Measurements from ENCODE around the gene ZNF853. TPM values are rescaled to one million over a fixed set of nuclear protein-coding genes. Genes with fewer than 3 reads are reported as not detected.

Gene ZNF853
- polyA plus RNA-seq, 1 experiment: 2.0 TPM

DNA sequence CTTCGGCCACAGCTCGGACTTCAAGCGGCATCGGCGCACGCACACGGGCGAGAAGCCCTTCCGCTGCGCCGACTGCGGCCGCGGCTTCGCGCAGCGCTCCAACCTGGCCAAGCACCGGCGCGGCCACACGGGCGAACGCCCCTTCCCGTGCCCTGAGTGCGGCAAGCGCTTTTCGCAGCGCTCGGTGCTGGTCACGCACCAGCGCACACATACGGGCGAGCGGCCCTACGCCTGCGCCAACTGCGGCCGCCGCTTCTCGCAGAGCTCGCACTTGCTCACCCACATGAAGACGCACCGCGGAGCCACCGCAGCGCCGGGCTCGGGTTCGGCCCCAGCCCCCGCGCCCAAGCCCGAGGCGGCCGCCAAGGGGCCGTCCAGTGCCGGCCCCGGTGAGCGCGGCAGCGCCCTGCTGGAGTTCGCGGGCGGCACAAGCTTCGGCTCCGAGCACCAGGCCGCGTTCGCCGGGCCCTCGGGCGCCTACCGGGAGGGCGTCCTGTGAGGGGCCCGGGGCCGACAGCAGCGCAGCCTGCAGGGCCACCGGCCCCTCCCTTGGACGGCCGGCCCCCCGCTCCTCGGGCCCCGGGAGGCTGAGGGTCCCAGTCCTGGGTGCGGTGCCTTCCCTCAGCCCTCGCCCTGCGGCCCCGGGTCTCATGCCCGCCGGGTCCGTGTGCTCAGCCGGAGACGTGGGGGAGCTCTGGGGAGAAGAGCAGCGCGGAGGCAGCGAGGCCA, 38.9 kb downstream of the ZNF853 start:
- peaks cover 22% of the 10 kb centered on the region for H3K36me3 ChIP-seq (ENCODE audit: control insufficient read depth, insufficient read depth, low read length)
- DNase-seq (ENCODE audit: low read depth): no peak
- TF ChIP-seq, protein P1, sequence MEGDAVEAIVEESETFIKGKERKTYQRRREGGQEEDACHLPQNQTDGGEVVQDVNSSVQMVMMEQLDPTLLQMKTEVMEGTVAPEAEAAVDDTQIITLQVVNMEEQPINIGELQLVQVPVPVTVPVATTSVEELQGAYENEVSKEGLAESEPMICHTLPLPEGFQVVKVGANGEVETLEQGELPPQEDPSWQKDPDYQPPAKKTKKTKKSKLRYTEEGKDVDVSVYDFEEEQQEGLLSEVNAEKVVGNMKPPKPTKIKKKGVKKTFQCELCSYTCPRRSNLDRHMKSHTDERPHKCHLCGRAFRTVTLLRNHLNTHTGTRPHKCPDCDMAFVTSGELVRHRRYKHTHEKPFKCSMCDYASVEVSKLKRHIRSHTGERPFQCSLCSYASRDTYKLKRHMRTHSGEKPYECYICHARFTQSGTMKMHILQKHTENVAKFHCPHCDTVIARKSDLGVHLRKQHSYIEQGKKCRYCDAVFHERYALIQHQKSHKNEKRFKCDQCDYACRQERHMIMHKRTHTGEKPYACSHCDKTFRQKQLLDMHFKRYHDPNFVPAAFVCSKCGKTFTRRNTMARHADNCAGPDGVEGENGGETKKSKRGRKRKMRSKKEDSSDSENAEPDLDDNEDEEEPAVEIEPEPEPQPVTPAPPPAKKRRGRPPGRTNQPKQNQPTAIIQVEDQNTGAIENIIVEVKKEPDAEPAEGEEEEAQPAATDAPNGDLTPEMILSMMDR (IDR thresholded peaks at IDR 0.05; ENCODE audit: insufficient read depth, low read depth, low read length): no peak
- H3K27me3 ChIP-seq (ENCODE audit: control insufficient read depth, insufficient read depth, low read length): no peaks in the 10 kb centered on the region
- CTCF ChIA-PET: no interaction called here
- POLR2A ChIA-PET: no interaction called here
- no peak overlapping the region for H3K4me3 ChIP-seq (ENCODE audit: low read depth, low read length)

DNA sequence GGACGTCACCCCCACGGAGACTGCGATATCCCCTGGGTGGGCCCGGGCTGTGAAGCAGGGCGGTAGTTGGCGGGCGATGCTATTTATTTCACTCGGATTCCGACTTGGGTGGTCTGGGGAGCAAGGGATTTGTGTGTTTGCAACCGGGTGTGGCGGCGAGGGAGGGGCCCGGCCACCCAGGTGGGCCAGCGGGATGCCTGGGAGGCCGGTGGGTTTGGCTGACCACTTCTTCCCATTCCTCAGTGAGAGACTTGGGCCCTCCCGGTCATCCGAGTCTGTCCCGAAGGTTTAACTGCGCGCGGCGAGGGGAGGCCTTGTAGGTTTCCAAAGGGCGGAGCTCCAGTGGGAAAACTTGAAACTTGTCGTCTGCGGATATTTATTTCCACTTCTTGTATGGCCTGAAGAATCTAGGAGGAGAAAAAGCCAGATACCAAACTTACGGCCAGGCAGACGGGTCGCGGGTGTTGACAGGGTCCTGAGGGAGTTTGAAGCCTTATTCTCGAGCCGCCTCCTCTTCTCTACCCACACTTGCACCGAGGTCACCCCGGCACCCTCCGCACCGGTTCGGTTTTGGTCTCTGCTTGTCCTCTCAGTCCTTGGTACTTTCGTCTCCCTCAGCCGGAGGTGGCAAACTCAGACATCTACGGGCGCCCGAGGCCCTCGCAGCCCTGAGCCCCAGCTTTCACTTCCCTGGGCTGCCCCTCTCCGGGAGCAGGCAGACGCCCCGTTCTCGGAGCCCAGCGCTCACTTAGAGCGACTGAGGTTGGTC, 39.6 kb downstream of the ZNF853 start:
- H3K36me3 ChIP-seq (ENCODE audit: control insufficient read depth, insufficient read depth, low read length): peaks cover 22% of the 10 kb centered on the region
- TF ChIP-seq, protein P1 (IDR thresholded peaks at IDR 0.05; ENCODE audit: insufficient read depth, low read depth, low read length): no peak
- CTCF ChIA-PET: no interaction called here
- no peaks in the 10 kb centered on the region for H3K27me3 ChIP-seq (ENCODE audit: control insufficient read depth, insufficient read depth, low read length)
- POLR2A ChIA-PET: no interaction called here
- H3K4me3 ChIP-seq (ENCODE audit: low read depth, low read length): no peak overlapping the region
- no peak for DNase-seq (ENCODE audit: low read depth)

DNA sequence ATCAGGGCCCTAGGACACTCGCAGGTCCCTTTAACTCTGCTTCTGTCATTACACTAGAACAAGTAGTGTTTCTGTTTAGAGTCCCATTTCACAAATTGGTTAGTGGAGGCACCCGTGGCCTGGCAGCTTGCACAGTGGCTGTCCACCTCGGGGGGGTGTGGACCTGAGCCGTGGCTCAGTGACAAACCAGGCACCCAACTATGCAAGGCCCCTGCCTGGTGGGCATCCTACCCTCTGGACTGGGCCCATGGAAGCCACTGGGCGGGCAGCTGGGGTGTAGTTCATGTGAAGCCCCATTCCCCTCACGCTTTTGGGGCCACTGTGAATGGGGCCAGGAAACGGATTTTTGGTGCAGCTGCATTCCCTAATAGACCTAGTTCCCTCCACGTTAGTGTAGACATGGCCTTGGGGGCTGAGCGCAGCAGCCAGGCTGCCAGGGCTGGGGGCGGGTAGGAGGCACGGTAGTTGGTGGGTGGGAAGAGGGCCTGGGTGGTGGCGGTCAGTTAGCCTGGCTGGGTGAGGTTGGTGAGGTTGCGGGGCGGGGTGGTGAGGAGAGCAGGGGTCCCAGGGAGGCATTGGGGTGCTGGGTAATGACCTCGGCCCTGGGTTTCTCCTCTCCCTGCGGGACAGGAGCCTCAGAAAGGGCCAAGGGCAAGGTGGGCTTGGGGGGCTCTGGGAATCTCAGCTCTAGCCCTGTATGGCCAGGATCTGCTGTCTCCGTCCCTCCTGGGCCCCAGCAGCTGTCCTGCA, 40.4 kb downstream of the ZNF853 start:
- no peak for DNase-seq (ENCODE audit: low read depth)
- POLR2A ChIA-PET: no interaction called here
- TF ChIP-seq, protein P1 (IDR thresholded peaks at IDR 0.05; ENCODE audit: insufficient read depth, low read depth, low read length): no peak
- CTCF ChIA-PET: no interaction called here
- Histone ChIP-seq H3K4me3 (ENCODE audit: low read depth, low read length) (no peak overlapping the region), H3K27me3 (ENCODE audit: control insufficient read depth, insufficient read depth, low read length) (no peaks in the 10 kb centered on the region), H3K36me3 (ENCODE audit: control insufficient read depth, insufficient read depth, low read length) (peaks cover 18% of the 10 kb centered on the region)

DNA sequence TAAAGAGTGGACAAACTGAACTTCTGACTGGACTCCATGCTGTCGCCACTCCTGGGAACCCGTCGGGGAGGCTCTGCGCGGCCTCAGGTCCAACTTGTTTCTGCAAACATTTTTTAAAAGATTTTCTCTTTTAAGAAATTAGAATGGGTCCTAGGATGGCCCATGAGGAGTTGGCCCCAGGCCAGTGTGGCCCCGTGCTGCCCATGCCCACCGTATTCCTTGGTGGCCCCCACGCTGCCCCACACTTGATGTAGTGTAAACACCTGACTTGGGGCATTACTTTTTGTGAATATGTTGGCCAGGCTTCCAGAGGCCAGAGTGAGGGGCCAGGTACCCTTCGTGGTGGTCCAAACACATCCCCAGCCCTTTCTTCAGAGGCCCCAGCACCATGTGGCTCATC, 41.0 kb downstream of the ZNF853 start:
- no peaks in the 10 kb centered on the region for H3K27me3 ChIP-seq (ENCODE audit: control insufficient read depth, insufficient read depth, low read length)
- TF ChIP-seq, protein P1 (IDR thresholded peaks at IDR 0.05; ENCODE audit: insufficient read depth, low read depth, low read length): no peak
- DNase-seq (ENCODE audit: low read depth): no peak
- ChIA-PET CTCF (no interaction called here), POLR2A (no interaction called here)
- peaks cover 17% of the 10 kb centered on the region for H3K36me3 ChIP-seq (ENCODE audit: control insufficient read depth, insufficient read depth, low read length)
- no peak overlapping the region for H3K4me3 ChIP-seq (ENCODE audit: low read depth, low read length)
